CD4-positive, alpha-beta T cell treated with Interleukin-10 for 1 hour (primary cell): ENCODE results near the gene JUND.
A peak's percentile ranks its signal among the peaks of the same experiment; 100 is the strongest.
"Not testable (repeated sequence)": the region's sequence is repeated elsewhere in the genome, so short reads cannot be mapped to it uniquely, and the experiment has no call there.

Experiments
- DNase-seq: peaks from one replicate; pipeline ENCODE4 v3.0.0-alpha.2; 2020

Gene JUND

GRCh38 chr19:18281082-18282020 lies at the start of gene JUND:
JUND (minus strand) TSS chr19:18281622; CDS start chr19:18281484, 138 bp downstream.
- DNase-seq, result peak; percentile 99

- DNase-seq, result no peak
These were observed 49.4 kb upstream of the JUND start for GRCh38 chr19:18330868-18331267.

- no peak for DNase-seq
These were observed 47.6 kb upstream of the JUND start for GRCh38 chr19:18329035-18329376.

DNA sequence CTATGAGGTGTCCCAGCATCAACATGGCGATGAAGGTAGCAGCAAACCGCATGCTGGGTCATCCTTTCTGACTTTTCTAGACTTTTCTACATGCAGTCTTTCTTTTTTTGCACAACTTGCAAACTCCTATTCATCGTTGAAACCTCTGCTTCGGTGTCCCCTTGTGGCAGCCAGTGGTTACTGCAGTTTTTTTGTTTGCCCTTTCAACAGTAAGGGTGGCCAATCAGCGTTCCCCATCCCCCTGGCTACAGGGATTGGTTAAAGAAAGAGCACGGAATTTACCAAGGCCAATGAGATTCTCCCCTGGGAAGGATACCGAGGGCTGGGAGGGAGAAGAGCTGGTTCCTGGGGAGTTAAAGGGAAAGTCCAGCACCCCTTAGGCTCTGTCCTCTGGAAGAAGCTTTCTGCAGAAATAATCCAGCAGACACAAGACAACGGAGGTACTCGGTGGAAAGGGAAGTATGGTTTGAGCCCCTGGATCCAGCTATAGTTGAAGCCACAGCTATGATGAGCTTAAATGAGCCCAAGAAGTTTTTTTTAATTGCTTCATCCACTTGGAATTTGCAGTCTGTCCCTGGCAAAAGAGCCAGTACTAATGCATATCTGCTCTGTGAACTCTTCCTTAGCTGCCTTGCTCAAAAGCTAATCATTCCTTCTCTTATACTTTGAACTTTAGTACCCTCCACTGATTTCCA lies 47.1 kb upstream of the JUND start:
- DNase-seq, result peak; percentile 94

GRCh38 chr19:18326772-18327171 lies 45.4 kb upstream of the JUND start:
- no peak for DNase-seq

GRCh38 chr19:18324373-18324731 lies 42.9 kb upstream of the JUND start:
- DNase-seq, result not testable (repeated sequence)

DNA sequence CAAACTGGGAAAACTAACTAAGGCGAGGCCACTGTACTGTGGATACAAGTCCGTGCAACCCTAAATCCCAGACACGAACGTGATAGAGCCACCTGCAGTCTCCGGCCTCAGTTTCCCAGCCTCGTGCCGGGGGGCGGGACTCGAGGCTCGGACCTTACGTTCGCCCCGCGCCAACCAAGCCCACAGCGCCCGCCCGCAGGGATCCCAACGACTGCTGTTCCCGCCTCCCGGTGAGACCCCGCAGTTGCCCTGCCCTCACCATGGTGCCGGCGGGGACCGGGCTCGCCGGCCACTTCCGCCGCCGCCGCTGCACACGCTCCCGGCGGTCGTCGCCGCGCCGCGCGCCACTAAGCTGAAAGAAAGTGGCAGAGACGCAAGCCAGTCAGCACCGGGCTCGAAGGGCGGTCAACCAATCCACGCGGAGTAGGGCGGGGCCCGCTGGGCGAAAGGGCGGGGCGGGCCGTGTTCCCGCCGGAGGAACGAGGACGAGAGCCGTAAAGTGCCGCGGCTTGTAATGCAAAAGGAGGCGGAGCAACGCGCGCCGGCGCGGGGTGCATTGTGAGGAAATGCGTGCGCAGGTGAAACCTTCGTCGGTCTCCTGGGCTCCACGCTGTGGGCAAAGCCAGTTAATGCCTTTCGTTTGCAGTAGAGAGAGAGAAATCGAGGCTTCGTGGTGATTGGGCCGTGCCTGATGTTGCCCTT lies 41.5 kb upstream of the JUND start, which contains the start of gene LSM4:
LSM4 (minus strand) TSS at position 318 of the 702 bp plus-strand sequence; CDS start at position 262, 56 bp downstream.
- peak; percentile 100 for DNase-seq

GRCh38 chr19:18322318-18322758 lies 40.9 kb upstream of the JUND start:
- peak; percentile 40 for DNase-seq

- DNase-seq, result peak; percentile 46
These were observed 40.3 kb upstream of the JUND start for GRCh38 chr19:18321734-18322102.

GRCh38 chr19:18320865-18321733 lies 39.7 kb upstream of the JUND start:
- no peak for DNase-seq

DNA sequence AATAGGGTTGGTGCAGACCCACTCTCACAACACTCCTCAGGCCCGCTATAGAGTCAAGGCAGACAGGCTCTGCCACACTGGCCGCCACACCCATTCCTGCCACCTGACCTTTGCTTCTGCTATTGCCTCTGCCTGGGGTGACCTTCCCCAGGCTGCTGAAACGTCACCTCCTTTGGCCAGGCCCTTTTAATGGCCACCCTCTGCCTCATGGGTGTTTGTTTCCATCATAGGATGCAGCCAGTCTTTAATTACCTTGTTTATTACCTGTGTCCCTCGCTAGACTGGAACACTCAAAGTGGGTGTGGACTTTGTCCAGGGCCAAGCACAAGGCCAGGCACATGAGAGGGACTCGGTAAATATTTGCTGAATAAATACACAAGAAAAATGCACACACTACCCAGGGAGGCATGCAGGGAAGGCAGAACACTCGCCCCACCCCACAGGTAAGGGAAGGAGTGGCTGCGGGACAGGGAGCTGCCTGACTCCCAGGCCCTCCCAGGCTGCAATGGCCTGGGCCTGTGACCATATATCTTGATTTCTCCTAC lies 38.2 kb upstream of the JUND start:
- no peak for DNase-seq

DNA sequence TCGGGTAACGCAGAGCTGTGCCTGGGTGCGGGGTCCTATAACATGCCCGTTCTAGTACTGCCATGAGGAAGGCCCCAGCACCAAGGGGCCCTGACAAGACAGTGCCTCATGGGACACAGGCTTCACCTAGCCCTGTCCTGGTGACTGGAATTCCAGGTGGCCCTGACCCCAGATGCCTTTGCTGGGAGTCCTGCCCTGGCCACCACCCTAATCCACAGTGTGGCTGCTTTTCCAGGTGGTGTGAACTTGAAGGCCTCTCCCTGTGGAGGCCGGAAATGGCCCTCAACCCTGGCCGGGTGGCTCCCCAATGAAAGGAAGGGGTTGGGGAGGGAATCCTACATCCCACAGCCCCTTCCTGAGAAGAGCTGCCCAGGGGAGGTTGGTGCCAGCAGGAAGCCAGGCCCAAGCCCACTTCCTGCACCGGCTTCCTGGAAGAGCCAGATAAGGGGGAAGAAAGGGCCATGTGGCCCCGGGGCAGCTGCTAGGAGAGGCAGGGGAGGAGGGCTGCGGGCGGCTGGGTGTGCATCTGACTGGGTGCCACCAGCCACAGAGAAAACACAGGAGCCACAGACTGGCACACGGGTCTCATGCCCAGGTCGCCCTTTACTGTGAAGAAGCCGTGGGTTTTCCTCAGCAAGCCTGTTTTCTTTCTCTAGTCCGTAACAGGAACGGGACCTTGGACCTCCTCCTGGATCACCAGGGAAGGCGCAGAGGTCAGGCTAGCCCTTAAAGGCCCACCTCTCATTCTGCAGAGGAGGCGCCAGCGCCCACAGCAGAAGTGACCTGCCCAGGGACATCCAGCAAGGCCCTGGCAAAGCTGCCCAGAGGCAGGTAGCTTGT lies 36.8 kb upstream of the JUND start:
- peak; percentile 71 for DNase-seq

DNA sequence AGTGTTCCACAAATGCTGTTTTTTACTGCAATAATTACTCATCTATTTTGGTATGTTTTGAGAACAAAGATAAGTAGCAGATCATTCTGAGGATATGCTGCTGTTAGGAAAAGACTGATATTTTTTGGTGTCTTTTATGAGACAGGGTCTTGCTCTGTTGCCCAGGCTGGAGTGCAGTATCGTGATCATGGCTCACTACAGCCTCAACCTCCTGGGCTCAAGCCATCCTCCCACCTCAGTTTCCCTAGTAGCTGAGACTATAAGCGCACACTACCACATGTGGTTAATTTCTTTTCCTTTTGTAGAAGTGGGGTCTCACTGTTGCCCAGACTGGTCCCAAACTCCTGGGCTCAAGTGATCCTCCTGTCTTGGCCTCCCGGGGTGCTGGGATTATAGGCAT lies 32.0 kb upstream of the JUND start:
- no peak for DNase-seq

DNA sequence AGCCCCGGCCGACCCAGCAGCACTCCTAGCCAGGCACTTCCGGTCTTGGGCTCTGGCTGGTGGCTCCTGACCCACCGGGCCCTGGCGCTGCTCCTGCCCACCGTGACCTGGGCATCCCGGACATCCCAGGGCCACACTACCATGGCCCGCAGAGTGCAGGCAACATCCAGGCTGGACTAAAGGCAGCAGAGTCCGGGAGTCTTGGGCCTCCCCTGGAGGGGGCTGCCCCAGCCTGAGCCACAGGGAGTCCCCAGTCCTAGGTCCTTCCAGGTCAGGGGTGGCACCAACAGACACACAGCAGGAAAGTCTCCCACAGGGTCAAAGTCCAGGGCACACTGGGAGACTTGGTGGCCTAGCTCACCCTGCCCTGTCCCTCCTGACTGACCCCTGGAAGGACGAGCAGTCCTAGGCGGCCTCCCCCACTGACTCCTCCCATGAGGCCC lies 30.7 kb upstream of the JUND start:
- no peak for DNase-seq

GRCh38 chr19:18311502-18312091 lies 30.2 kb upstream of the JUND start:
- no peak for DNase-seq

DNA sequence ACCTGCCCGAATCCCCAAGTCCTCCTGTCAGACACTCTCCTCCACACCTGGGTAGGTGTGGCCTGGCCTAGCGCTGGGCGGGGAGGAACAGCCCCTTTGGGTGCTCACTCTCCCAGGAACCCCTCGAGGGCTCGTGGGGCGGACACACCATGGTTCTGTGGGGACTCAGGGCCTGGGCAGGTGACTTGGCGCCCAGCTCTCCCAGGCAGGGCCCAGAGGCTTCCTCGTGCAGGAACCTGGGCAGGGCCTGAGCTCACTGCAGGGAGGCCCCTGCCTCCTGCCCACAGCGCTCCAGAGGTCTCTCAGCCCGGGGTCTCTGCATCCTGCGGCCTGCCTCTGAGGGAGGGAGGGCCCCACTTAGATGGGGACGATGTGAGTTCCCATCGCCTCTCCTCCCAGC lies 29.5 kb upstream of the JUND start:
- no peak for DNase-seq

GRCh38 chr19:18310118-18310909 lies 28.9 kb upstream of the JUND start:
- DNase-seq, result no peak

GRCh38 chr19:18309525-18310064 lies 28.2 kb upstream of the JUND start:
- no peak for DNase-seq

DNA sequence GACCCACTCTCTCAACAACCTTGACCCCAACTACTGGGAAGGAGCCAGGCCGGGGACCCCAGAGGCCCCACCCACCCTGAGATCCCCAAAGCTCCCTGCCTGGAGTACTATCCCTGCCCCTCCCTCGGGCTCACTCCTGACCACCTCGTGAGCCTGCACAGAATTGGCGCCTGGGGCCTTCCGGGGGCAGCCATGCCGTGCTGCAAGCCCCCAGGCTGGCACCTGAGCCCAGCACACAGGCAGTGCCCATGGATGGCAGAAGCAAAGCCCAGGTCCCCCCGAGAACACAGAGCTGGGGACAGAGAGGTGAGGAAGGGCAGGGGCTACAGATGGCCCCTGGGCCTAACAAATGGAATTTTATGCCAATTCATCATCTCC lies 27.5 kb upstream of the JUND start:
- DNase-seq, result no peak
